Daoy (cell line): Measurements from ENCODE around the gene PER3. TPM values are rescaled to one million over a fixed set of nuclear protein-coding genes. Genes with fewer than 3 reads are reported as not detected.
"Not testable (repeated sequence)": the region's sequence is repeated elsewhere in the genome, so short reads cannot be mapped to it uniquely, and the experiment has no call there.

ENCODE experiments used
- DNase-seq: peaks from one replicate; pipeline ENCODE4 v3.0.0-alpha.2; 2015; ENCODE audit warnings: low read depth
- total RNA-seq: library from RNA; depleted of rRNA; stranded (reverse); fragments of >200 nt; shearing (Covaris generic); gene quantifications from 2 replicates; pipeline ENCODE4 v1.2.3, GENCODE V29; 2014

The PER3 gene
- total RNA-seq, 1 experiment from 2014 or later, result 1.4 TPM

- DNase-seq, result no peak
Measured at GRCh38 chr1:7778133-7778628, 5.9 kb upstream of the PER3 start.

DNA sequence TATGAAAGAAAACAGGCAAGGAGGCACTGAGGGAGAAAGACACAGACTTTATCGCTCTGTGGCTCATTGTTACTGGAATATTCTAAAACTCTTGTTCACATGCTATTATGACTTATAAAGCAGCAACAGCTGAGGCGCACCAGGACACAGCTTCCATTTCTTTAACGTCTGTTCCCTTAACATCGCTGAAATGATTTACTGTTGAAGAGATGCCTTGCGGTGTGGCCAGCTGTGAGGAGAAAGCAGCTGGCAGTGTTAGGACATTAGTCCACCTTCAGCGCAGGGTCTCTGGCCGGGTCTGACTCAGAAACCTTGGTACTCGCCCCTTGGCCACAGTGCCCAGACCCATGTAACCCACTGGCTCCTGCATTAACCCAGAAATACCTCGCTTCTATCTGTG, 3.1 kb upstream of the PER3 start:
- DNase-seq, result no peak

- DNase-seq, result no peak
Measured at GRCh38 chr1:7781501-7781900, 2.6 kb upstream of the PER3 start.

- no peak for DNase-seq
Measured at GRCh38 chr1:7781923-7782495, 2.1 kb upstream of the PER3 start.

DNA sequence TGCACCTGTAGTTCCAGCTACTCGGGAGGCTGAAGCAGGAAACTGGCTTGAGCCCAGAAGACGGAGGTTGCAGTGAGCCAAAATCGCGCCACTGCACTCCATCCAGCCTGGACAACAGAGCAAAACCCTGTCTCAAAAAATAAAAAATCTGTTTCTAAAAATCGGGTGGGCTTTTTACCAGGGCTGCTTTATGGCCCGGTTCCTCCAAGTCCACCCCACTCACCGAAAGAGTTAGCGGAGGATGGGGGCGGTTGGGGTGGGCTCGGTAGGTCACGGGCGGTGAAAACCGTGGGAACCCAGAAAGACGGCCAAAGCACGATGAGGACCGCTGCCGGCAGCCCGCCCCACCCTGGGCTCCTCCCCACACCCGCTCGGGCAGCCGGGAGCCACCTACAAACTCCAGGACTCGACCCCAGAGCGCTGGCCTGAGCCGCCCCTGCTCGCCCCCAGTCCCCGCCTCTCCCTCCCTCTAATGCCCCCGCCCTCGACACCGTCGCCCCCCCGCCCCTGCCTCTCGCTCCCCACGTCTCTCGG, 846 bp upstream of the PER3 start:
- DNase-seq, result peak; percentile 69

- no peak for DNase-seq
Measured at GRCh38 chr1:7784492-7785071, 491 bp downstream of the PER3 start.

- DNase-seq, result no peak
Measured at GRCh38 chr1:7785108-7785507, 1.0 kb downstream of the PER3 start.

DNA sequence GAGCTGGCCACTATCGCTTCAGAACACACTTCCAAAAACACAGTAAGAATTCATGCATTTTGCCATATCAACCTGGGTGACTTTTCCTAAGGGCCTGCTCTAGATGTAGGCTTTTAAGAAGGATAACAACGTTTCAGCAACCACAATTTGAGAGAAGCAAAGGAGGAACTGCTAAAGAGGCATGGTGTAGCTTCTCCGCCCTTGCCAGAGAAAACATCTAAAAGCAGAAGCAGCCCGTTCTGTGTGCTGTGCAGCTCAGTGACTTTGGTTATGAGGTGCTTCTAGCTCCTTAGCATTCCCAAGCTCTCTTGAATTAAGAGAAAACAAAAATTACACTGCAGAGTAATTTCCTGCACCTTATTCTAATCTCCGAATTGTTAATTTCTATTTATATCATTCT, 2.7 kb downstream of the PER3 start:
- no peak for DNase-seq

- no peak for DNase-seq
Measured at GRCh38 chr1:7789828-7790227, 5.7 kb downstream of the PER3 start.

DNA sequence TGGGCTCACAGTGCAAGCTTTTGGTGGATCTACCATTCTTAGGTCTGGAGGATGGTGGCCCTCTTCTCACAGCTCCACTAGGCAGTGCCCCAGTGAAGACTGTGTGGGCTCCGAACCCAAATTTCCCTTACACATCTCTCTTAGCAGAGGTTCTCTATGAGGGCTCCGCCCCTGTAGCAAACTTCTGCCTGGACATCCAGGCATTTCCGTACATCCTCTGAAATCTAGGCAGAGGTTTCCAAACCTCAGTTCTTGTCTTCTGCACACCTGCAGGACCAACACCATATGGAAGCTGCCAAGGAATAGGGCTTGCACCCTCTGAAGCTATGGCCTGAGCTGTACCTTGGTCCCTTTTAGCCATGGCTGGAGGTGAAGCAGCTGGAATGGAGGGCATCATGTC, 6.9 kb downstream of the PER3 start:
- DNase-seq, result not testable (repeated sequence)

GRCh38 chr1:7795406-7795805, 11.3 kb downstream of the PER3 start:
- DNase-seq, result no peak

DNA sequence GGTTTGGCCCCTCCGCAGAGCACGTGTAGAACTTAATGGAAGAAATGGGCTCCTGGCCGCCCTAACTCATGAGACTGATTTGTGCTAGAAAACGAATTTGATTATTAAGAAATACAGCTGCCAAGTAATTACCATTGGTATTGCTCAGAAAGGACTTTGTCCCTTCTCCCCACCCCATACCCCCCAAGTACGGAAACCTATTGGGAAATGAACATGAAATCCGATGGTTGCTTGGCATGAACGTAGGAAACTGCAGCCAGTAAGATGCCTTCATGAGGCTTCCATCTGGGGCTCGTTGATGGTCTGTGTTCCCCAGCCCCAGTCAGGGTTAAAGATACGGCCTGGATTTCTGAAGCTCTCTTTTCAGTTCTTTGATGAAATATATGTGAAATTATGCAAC, 21.4 kb downstream of the PER3 start:
- no peak for DNase-seq

- DNase-seq, result peak; percentile 27
Measured at GRCh38 chr1:7808253-7808844, 24.3 kb downstream of the PER3 start.

GRCh38 chr1:7809742-7810141, 25.7 kb downstream of the PER3 start:
- DNase-seq, result no peak

DNA sequence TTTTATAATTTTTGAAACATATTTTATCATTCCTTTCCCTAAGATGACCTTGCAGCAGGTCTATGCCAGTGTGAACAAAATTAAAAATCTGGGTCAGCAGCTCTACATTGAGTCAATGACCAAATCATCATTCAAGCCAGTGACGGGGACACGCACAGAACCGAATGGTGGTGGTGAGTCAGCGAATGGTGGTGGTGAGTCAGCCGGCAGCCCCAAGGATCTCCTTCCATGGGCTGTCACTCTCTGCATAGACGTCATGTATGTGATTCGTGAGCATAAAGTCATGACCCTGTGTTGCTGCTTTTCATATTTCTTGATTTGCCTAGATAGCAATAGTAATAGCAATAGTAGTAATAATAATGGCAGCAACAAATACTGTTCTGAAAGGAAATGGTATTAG, 26.3 kb downstream of the PER3 start:
- DNase-seq, result peak; percentile 95

GRCh38 chr1:7811476-7811875, 27.4 kb downstream of the PER3 start:
- DNase-seq, result no peak

GRCh38 chr1:7813677-7814373, 29.7 kb downstream of the PER3 start:
- DNase-seq, result no peak

DNA sequence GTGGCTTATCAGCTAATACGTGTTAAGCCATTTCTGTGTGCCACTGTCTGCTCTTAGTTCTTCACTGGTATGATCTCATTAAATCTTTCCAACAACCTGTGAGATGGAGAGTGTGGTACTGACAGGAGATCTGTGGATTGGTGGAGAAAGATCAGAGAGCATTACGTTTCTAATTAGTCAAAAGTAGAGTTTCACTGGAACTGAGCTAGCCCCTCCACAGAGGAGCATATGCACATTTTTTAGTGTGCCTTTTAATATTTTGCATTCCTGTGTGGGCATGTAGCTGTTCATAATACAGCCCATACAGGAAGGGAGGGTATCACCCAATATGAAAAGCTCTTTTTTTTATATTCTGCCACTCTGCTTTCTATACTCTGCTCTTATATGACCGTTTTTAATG, 37.2 kb downstream of the PER3 start:
- DNase-seq, result no peak

DNA sequence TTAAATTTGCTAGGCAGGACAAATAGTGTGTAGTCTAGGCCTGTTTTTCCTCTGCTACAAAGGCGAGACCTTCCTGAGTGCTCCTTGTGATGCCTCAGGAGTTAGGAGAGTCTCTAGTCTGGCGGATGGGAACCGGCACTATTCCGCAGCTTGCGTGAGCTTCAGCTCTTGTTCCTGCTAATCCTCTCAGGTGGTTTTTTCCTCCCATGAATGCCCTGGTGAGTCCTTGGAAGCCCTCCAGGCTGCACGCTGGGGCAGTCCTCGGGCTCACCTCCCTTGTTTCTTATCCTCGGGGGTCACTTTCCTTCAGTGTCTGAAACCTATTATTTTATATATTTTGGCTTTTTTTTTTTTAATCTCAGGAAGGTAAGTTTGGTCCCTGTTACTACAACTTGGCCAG, 40.6 kb downstream of the PER3 start:
- no peak for DNase-seq

GRCh38 chr1:7826363-7826762, 42.3 kb downstream of the PER3 start:
- no peak for DNase-seq

GRCh38 chr1:7827126-7827955, 43.2 kb downstream of the PER3 start:
- DNase-seq, result no peak

DNA sequence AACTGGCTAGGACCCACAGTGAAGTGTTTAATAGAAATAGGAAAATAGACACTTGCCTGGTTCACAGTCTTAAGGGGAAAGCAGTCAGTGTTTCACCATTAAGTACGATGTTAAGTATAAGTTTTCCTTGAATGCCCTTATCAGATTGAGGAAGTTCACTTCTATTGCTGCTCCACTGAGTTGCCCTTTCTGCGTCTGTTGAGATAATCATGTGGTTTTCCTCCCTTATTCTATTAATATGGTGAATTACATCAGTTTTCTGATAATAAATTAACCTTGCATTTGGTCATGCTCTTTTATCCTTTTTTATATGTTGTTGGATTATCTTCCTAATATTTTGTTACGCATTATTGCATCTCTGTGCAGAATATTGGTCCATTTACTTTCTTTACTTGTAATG, 47.4 kb downstream of the PER3 start:
- DNase-seq, result no peak
